H1 (cell line): ENCODE results near the gene SH2B2. TPM values are rescaled to one million over a fixed set of nuclear protein-coding genes. Genes with fewer than 3 reads are reported as not detected.
A peak's percentile ranks its signal among the peaks of the same experiment; 100 is the strongest.
"Not testable (repeated sequence)": the region's sequence is repeated elsewhere in the genome, so short reads cannot be mapped to it uniquely, and the experiment has no call there.

Experiments used
- CTCF ChIA-PET: fragments of 300-600 bp; sonication (Branson Sonifier 250); formaldehyde crosslinking; loops from one replicate; lab custom pipeline; 2021; ENCODE audit not compliant: partially characterized antibody; lab: Charles Lee
- POLR2A ChIA-PET: fragments of 300-600 bp; sonication (Branson Sonifier 250); formaldehyde crosslinking; loops from one replicate; lab custom pipeline; 2021; ENCODE audit warnings: inconsistent platforms; ENCODE audit not compliant: partially characterized antibody; lab: Charles Lee
- DNase-seq, 2 experiments: peaks; one replicate each; pipeline versions ENCODE4 v3.0.0 to v3.0.0-alpha.2; 2010 to 2022; ENCODE audit warnings: low spot score in 2 of 2, low read depth in 1 of 2, mixed read lengths in 1 of 2
- FAIRE-seq: peaks from 2 replicates; lab custom pipeline; 2011; peaks lifted over from hg19 to GRCh38; lab: Jason Lieb, UNC
- H2AFZ ChIP-seq: 2 replicates; pipeline ENCODE4 v1.8.1; 2012; ENCODE audit warnings: low read length, inconsistent platforms
- H2AK5ac ChIP-seq: 2 replicates; pipeline ENCODE4 v1.6.1; 2013; ENCODE audit warnings: low read depth, low read length
- H2BK120ac ChIP-seq: replicated peaks from 2 replicates; pipeline ENCODE3; 2013; ENCODE audit warnings: low read depth, low read length, inconsistent platforms
- H2BK12ac ChIP-seq: 2 replicates; pipeline ENCODE4 v1.6.1; 2013; ENCODE audit warnings: low read depth, low read length
- H2BK15ac ChIP-seq: 2 replicates; pipeline ENCODE4 v1.6.1; 2013; ENCODE audit warnings: low read length
- H2BK20ac ChIP-seq: 2 replicates; pipeline ENCODE4 v1.6.1; 2013; ENCODE audit warnings: low read length
- H2BK5ac ChIP-seq: 2 replicates; pipeline ENCODE4 v1.6.1; 2013; ENCODE audit warnings: low read depth, low read length
- H3K14ac ChIP-seq: 2 replicates; pipeline ENCODE4 v1.6.1; 2013; ENCODE audit warnings: inconsistent platforms; ENCODE audit not compliant: insufficient read length
- H3K18ac ChIP-seq: 2 replicates; pipeline ENCODE4 v1.6.1; 2013; ENCODE audit warnings: low read length; ENCODE audit errors: extremely low read depth
- H3K23ac ChIP-seq: 2 replicates; pipeline ENCODE4 v1.6.1; 2013; ENCODE audit warnings: inconsistent platforms; ENCODE audit not compliant: insufficient read length
- H3K23me2 ChIP-seq: 2 replicates; pipeline ENCODE4 v1.6.1; 2013; ENCODE audit warnings: low read depth, low read length
- H3K27ac ChIP-seq: 2 replicates; pipeline ENCODE4 v1.6.1; 2011; ENCODE audit warnings: low read depth, low read length, inconsistent platforms
- H3K27me3 ChIP-seq, 4 experiments: replicated peaks in 1 of 4; 1 replicate in 1 of 4; 2 replicates in 3 of 4; pipeline versions ENCODE4 v1.6.1 to v1.8.1; 2011 to 2013; ENCODE audit warnings: low read length in 3 of 4, mild to moderate bottlenecking in 3 of 4, inconsistent platforms in 2 of 4, mixed read lengths in 2 of 4, moderate library complexity in 1 of 4; ENCODE audit not compliant: control insufficient read depth in 3 of 4, insufficient read depth in 3 of 4; ENCODE audit errors: extremely low read depth in 1 of 4
- H3K36me3 ChIP-seq, 4 experiments: 2 replicates each; pipeline versions ENCODE4 v1.6.1 to v1.8.1; 2011 to 2013; ENCODE audit warnings: mild to moderate bottlenecking in 4 of 4, low read length in 3 of 4, moderate library complexity in 2 of 4, control low read depth in 1 of 4, inconsistent platforms in 1 of 4; ENCODE audit not compliant: insufficient read depth in 4 of 4, control insufficient read depth in 2 of 4
- H3K4ac ChIP-seq: replicated peaks from 2 replicates; pipeline ENCODE3; 2013; ENCODE audit warnings: low read length, low read depth, mixed read lengths, inconsistent platforms; ENCODE audit not compliant: insufficient read length
- H3K4me1 ChIP-seq, 4 experiments: replicated peaks in 1 of 4; 1 replicate in 1 of 4; 2 replicates in 3 of 4; pipeline versions ENCODE4 v1.6.1 to v1.8.1; 2011 to 2013; ENCODE audit warnings: low read length in 3 of 4, inconsistent platforms in 2 of 4, mixed read lengths in 1 of 4; ENCODE audit not compliant: insufficient read depth in 4 of 4, control insufficient read depth in 3 of 4
- H3K4me2 ChIP-seq, 2 experiments: 2 replicates each; pipeline versions ENCODE4 v1.6.1 to v1.8.1; 2011 to 2013; ENCODE audit warnings: low read depth in 2 of 2, low read length in 2 of 2, control low read depth in 1 of 2, inconsistent platforms in 1 of 2, mild to moderate bottlenecking in 1 of 2; ENCODE audit not compliant: insufficient read depth in 1 of 2
- H3K4me3 ChIP-seq, 4 experiments: fragments of 200-600, 300-600 bp in 1 of 4; sonication (generic), shearing (Covaris generic), sonication (Bioruptor Twin) in 1 of 4; 2 replicates each; pipeline versions ENCODE4 v1.5.1 to v1.8.1; 2011 to 2016; ENCODE audit warnings: low read length in 4 of 4, low read depth in 3 of 4, control low read depth in 2 of 4, inconsistent platforms in 2 of 4, mild to moderate bottlenecking in 2 of 4, mixed read lengths in 1 of 4, moderate library complexity in 1 of 4; ENCODE audit not compliant: insufficient read depth in 2 of 4; ENCODE audit errors: extremely low read depth in 1 of 4
- H3K56ac ChIP-seq: replicated peaks from 2 replicates; pipeline ENCODE3; 2013; ENCODE audit warnings: low read depth, mild to moderate bottlenecking, mixed read lengths, low read length, inconsistent platforms; ENCODE audit not compliant: insufficient read length
- H3K79me1 ChIP-seq: 2 replicates; pipeline ENCODE4 v1.6.1; 2013; ENCODE audit warnings: low read depth, low read length, control low read depth
- H3K79me2 ChIP-seq, 2 experiments: 2 replicates each; pipeline versions ENCODE4 v1.6.1 to v1.8.1; 2012 to 2013; ENCODE audit warnings: low read length in 2 of 2, mild to moderate bottlenecking in 2 of 2, inconsistent platforms in 1 of 2; ENCODE audit not compliant: insufficient read depth in 2 of 2, control insufficient read depth in 1 of 2
- H3K9ac ChIP-seq, 4 experiments: replicated peaks in 1 of 4; 1 replicate in 1 of 4; 2 replicates in 3 of 4; pipeline versions ENCODE4 v1.6.1 to v1.8.1; 2011 to 2013; ENCODE audit warnings: low read depth in 3 of 4, low read length in 3 of 4, control low read depth in 2 of 4, mild to moderate bottlenecking in 2 of 4, moderate library complexity in 2 of 4, inconsistent platforms in 1 of 4; ENCODE audit errors: extremely low read depth in 1 of 4
- H3K9me3 ChIP-seq, 2 experiments: 2 replicates each; pipeline versions ENCODE4 v1.6.1 to v1.8.1; 2012 to 2013; ENCODE audit warnings: mild to moderate bottlenecking in 2 of 2, moderate library complexity in 2 of 2, control low read depth in 1 of 2, inconsistent platforms in 1 of 2, low read depth in 1 of 2, low read length in 1 of 2, mixed read lengths in 1 of 2; ENCODE audit not compliant: insufficient read depth in 2 of 2
- H4K20me1 ChIP-seq, 2 experiments: replicated peaks in 1 of 2; 2 replicates each; pipeline versions ENCODE3 to v1.8.1; 2011 to 2013; ENCODE audit warnings: inconsistent platforms in 2 of 2, low read length in 2 of 2, mild to moderate bottlenecking in 1 of 2; ENCODE audit not compliant: insufficient read depth in 2 of 2, control insufficient read depth in 1 of 2
- H4K5ac ChIP-seq: 2 replicates; pipeline ENCODE4 v1.6.1; 2013; ENCODE audit warnings: low read length, low read depth, mixed read lengths, inconsistent platforms; ENCODE audit not compliant: insufficient read length
- H4K8ac ChIP-seq: 2 replicates; pipeline ENCODE4 v1.8.0; 2013; ENCODE audit warnings: mild to moderate bottlenecking, moderate library complexity, low read length, inconsistent platforms; ENCODE audit not compliant: insufficient read depth; ENCODE audit errors: extremely low read depth
- H4K91ac ChIP-seq: replicated peaks from 2 replicates; pipeline ENCODE3; 2013; ENCODE audit warnings: low read length, mixed read lengths, inconsistent platforms; ENCODE audit not compliant: insufficient read length
- BACH1 ChIP-seq: IDR thresholded peaks from 2 replicates; pipeline ENCODE4 v1.6.1; 2012; ENCODE audit warnings: low read length, improper control_type of control experiment
- CTCF ChIP-seq, 3 experiments: IDR thresholded peaks; 1 replicate in 2 of 3; 2 replicates in 1 of 3; pipeline versions ENCODE4 v1.5.1 to v1.6.1; 2011; ENCODE audit warnings: low read length in 3 of 3, mild to moderate bottlenecking in 3 of 3, inconsistent platforms in 2 of 3, low read depth in 1 of 3, moderate library complexity in 1 of 3; ENCODE audit not compliant: insufficient read depth in 1 of 3; ENCODE audit errors: control extremely low read depth in 1 of 3
- KDM1A ChIP-seq: fragments of 200-600, 300-600 bp; sonication (generic); IDR thresholded peaks from 2 replicates; pipeline ENCODE4 v1.7.1; 2016; ENCODE audit warnings: mild to moderate bottlenecking, low read length, borderline replicate concordance
- NRF1 ChIP-seq: IDR thresholded peaks from 2 replicates; pipeline ENCODE4 v1.6.1; 2011; ENCODE audit warnings: mild to moderate bottlenecking, low read depth, low read length, improper control_type of control experiment
- PHF8 ChIP-seq: fragments of 200-600 bp; sonication (generic); conservative IDR thresholded peaks from 2 replicates; pipeline ENCODE4 v1.7.1; 2012; ENCODE audit warnings: low read depth, mild to moderate bottlenecking, inconsistent platforms, low read length, moderate library complexity
- RBBP5 ChIP-seq: IDR thresholded peaks from 2 replicates; pipeline ENCODE4 v1.7.1; 2012; ENCODE audit warnings: low read depth, mild to moderate bottlenecking, inconsistent platforms, low read length, moderate library complexity, borderline replicate concordance
- SP1 ChIP-seq: IDR thresholded peaks from 2 replicates; pipeline ENCODE4 v1.6.1; 2011; ENCODE audit warnings: low read depth, low read length
- SUZ12 ChIP-seq: fragments of 200-600 bp; sonication (generic); IDR thresholded peaks from 2 replicates; pipeline ENCODE4 v1.6.1; 2012; ENCODE audit warnings: mild to moderate bottlenecking, inconsistent platforms, low read length, moderate library complexity, mixed read lengths
- YY1 ChIP-seq: IDR thresholded peaks from 2 replicates; pipeline ENCODE4 v1.6.1; 2011; ENCODE audit warnings: low read depth, mild to moderate bottlenecking, low read length
- WGBS, 2 experiments: shearing (Covaris generic) in 1 of 2; methylation state at CpG; one replicate each; pipeline versions ENCODE4 v1.1.6 to v1.1.7; 2013 to 2015; ENCODE audit warnings: low lambda C conversion rate in 2 of 2, mixed read lengths in 2 of 2, inconsistent platforms in 1 of 2, low coverage in 1 of 2, missing lambda C conversion rate in 1 of 2; ENCODE audit not compliant: insufficient replicate concordance in 2 of 2, insufficient coverage in 1 of 2, insufficient read length in 1 of 2; ENCODE audit errors: extremely low coverage in 1 of 2, missing lambda C conversion rate in 1 of 2; 5-methylcytosine and 5-hydroxymethylcytosine counted together
- polyA plus RNA-seq, 7 experiments: library from polyadenylated mRNA; depleted of rRNA in 3 of 7; stranded (reverse) in 5 of 7; unstranded in 2 of 7; fragments of >200 nt in 5 of 7; fragments of 200-250 nt in 2 of 7; gene quantifications; 1 replicate in 5 of 7; 2 replicates in 1 of 7; 4 replicates in 1 of 7; pipeline versions ENCODE4 v1.2.1 to v1.2.3, GENCODE V29; 2011 to 2013; ENCODE audit warnings: missing spikeins in 2 of 7, mixed read lengths in 2 of 7
- total RNA-seq: library from RNA; stranded (reverse); fragmentation: NEBNext Ultra II Directional; extraction: Animal tissue kit (Norgen Biotek cat#: 25700); gene quantifications from 2 replicates; pipeline ENCODE4 v1.2.1, GENCODE V29; 2021

SH2B2 gene
- total and polyA plus RNA-seq, 2 of the 8 experiments (the other 6 are each of a cell fraction or from before 2014, with no cell fraction given): 11.5 to 18.7 TPM

GRCh38 chr7:102363549-102364393, 77.1 kb downstream of the SH2B2 start:
- H3K79me2 ChIP-seq, H2AK5ac ChIP-seq, H3K36me3 ChIP-seq, H2BK12ac ChIP-seq, H3K23ac ChIP-seq, H4K91ac ChIP-seq, H3K9me3 ChIP-seq, H4K8ac ChIP-seq, FAIRE-seq, H3K27me3 ChIP-seq, H3K79me1 ChIP-seq, H3K27ac ChIP-seq, H3K56ac ChIP-seq, H3K4ac ChIP-seq, H3K4me1 ChIP-seq, H2AFZ ChIP-seq, H3K14ac ChIP-seq, H3K18ac ChIP-seq, H3K23me2 ChIP-seq, H2BK120ac ChIP-seq, H2BK20ac ChIP-seq, H2BK15ac ChIP-seq, H4K20me1 ChIP-seq: not testable (repeated sequence)
- H4K5ac ChIP-seq: peak overlapping the region; percentile 51
- H3K4me3 ChIP-seq: peak overlapping the region; percentile 49 to 77 (median 58)
- WGBS, 2 experiments: 1% methylated on average over 54 of the region's 76 CpGs; no CpG with 5 or more reads in 1 of the 2 experiments
- H3K4me2 ChIP-seq: peak overlapping the region; percentile 56 to 59; a peak in 3 of 4 replicates
- H2BK5ac ChIP-seq: peak overlapping the region; percentile 76; the same call in 1 of the 2 replicates
- CTCF ChIA-PET: interaction anchor here (1.0 to 1.1 kb wide), 2 partner anchors 26 to 28 kb away, joined by 3 to 5 read pairs; no protein-coding TSS in a partner anchor
- DNase-seq: peak; percentile 83 to 89
- POLR2A ChIA-PET: interaction anchor here (1.0 kb wide), 2 partner anchors 23 to 43 kb away, joined by 3 to 5 read pairs; no protein-coding TSS in a partner anchor
- peak overlapping the region in 2 of 4 experiments; percentile 21 to 47; a peak in 2 of 7 replicates for H3K9ac ChIP-seq
- TF ChIP-seq CTCF (IDR thresholded peaks at IDR 0.05; ENCODE audit: control extremely low read depth in 1 of 3, insufficient read depth in 1 of 3, low read depth in 1 of 3, low read length in 3 of 3) (peak in 2 of 3 experiments; percentile 20 to 34; a peak in 3 of 4 replicates), BACH1 (peak; percentile 95), NRF1 (peak; percentile 71), RBBP5 (peak; percentile 39; the same call in 1 of the 2 replicates), KDM1A (peak; percentile 72; the same call in 1 of the 2 replicates), SP1 (peak; percentile 67), PHF8 (peak; percentile 45; the same call in 1 of the 2 replicates), YY1 (peak; percentile 78), SUZ12 (peak; percentile 29; the same call in 1 of the 2 replicates)
